ENCODE measurements around the gene AIP.
A peak's percentile ranks its signal among the peaks of the same experiment; 100 is the strongest.

AIP gene

DNA sequence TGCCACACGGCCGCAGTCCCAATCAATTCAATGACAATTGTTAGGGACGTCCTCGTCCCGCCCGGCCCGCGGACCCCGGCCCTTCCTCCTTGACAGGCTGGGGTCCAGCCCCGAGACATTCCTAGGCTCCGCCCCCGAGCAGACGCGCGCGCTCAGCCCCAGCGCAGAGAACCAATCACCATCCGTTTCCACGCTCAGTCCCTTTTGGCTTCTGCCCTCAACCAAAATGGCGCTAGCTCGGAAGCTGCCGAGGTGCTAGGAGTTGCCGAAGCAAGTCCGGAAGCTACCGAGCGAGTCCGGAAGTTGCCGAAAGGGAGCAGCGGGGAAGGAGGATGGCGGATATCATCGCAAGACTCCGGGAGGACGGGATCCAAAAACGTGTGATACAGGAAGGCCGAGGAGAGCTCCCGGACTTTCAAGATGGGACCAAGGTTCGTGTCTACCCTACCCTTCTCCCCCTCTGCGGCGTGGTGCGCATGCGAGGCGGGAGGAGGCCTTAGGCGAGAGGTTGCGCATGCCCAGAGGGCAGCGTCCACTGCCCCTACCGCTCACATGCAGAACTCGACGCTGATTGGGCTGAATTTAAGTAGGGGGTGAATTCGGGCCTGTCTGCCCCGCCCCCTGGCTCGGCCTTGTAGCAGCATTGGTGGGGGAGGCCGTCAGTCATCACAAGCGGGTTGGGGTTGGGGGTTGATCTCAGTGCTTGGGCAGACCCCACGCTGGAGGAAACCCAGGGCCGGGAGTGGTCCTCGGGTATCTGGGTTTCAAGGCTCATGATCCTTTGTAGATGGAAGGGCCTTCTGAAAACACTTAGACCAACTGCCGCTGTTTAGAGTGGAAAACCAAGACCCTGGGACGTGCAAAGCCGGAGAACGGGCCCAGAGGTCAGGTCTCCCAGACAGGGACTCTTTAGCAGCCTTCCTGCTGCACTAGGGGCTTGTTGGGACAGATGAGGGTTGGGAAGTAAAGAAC lies at the start of gene AIP:
AIP (plus strand) TSS at position 200 of the 972 bp plus-strand sequence; CDS start at position 333, 133 bp downstream.
- peak; percentile 97 for DNase-seq

GRCh38 chr11:67433536-67434394 lies 49.1 kb upstream of the AIP start:
- DNase-seq = no peak

DNA sequence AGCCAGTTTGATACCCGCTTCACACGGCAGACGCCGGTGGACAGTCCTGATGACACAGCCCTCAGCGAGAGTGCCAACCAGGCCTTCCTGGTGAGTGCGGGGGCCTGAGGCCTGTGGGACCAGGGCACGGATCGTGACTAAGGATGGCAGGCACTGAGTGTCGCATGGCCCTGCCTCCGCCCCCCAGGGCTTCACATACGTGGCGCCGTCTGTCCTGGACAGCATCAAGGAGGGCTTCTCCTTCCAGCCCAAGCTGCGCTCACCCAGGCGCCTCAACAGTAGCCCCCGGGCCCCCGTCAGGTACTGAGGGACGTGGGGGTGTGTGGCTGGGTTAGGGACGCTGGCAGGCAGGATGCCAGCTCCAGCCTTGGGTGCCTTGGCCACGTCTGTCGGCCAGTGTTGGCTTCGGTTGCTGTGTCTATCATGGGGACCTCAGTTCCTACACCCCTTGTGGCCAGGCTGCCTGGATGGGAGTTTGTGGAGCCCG lies 48.4 kb upstream of the AIP start:
- DNase-seq = no peak

- no peak for DNase-seq
Measured at GRCh38 chr11:67435031-67435726, 47.6 kb upstream of the AIP start.

- no peak for DNase-seq
Measured at GRCh38 chr11:67435727-67436458, 46.9 kb upstream of the AIP start.

GRCh38 chr11:67436459-67437081 lies 46.3 kb upstream of the AIP start:
- DNase-seq = peak; percentile 59

- peak; percentile 71 for DNase-seq
Measured at GRCh38 chr11:67437082-67437808, 45.6 kb upstream of the AIP start, which contains the start of gene PTPRCAP. PTPRCAP (minus strand) TSS chr11:67437682; CDS start chr11:67437619, 63 bp downstream.

DNA sequence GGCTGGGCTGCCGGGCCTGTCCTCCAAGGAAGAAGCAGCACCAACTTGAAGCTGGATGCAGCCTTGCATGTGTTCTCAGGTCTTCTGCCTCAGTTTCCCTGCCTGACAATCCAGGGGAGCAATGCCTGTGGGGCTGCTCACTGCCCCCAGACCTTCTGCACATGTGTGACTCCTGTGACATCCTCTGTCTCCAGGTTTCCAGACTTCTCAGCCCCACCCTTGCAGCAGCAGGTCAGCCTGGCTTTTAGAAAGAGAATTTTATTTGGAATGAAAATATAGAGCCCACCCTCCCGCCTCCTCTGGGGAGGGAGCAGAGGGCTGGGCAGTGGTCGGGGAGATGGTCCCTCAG lies 45.0 kb upstream of the AIP start:
- no peak for DNase-seq

- DNase-seq = peak; percentile 65
Measured at GRCh38 chr11:67438158-67438902, 44.5 kb upstream of the AIP start.

GRCh38 chr11:67439321-67440228 lies 43.3 kb upstream of the AIP start:
- no peak for DNase-seq

DNA sequence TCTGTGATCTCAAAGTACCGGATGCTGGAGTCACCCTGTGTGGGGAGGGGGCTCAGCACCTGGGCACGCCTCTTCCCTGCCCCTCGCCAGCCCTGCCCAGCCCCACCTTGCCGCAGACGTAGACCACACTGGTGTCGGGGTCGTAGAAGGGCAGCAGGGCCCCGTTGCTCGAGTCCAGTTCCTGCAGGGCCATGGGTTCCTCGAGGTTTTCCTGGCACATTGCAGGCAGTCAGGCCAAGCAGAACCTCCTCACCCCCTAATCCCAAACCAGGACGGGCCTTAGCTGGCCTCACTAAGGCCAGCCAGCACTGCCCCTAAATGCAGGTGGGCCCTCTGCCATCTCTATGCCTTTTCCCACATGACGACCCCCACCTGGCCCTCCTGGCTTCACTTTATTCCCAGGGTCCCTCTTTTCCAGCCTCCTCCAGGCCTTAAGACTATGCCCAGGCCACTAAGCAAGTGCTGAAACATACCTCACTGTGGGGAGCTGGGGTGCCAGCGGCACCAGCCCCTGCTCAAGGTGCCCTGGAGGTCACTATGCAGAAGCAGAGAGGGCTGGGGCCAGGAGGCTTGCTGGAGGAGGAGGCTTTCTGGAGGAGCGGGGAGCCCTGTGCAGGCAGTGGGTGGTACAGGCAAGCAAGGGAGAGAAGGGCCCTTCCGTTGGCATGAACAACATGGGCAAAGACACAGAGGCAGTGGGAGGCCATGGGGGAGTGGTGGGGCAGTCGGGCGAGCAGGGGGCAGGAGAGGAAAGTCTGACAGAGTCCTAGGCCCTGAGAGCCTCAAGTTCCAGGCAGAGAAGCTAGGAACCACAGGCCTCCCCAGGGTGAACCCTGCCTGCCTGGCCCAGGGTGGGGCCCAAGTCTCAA lies 42.4 kb upstream of the AIP start:
- DNase-seq = no peak

DNA sequence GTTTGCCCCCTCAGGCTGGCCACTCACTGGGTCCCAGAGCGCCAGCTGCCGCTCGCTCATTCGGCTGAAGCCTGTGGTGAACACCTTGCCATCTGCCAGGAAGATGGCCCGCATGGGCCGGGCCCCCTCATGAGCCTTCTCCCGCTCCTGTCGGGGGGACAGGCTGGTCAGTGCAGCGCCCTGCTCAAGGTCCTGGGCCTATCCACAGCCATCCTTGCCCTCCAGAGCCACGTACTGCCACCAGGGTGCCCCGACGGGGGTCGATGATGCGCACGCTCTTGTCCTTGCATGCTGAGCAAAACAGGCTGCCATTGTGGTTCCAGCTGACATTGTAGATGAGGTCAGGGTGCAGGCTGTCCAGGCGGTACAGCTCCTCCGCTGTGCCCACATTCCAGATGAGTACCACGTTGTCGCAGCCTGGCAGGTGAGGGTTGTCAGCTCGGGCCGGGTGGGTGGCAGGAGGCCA lies 41.7 kb upstream of the AIP start:
- DNase-seq = no peak

DNA sequence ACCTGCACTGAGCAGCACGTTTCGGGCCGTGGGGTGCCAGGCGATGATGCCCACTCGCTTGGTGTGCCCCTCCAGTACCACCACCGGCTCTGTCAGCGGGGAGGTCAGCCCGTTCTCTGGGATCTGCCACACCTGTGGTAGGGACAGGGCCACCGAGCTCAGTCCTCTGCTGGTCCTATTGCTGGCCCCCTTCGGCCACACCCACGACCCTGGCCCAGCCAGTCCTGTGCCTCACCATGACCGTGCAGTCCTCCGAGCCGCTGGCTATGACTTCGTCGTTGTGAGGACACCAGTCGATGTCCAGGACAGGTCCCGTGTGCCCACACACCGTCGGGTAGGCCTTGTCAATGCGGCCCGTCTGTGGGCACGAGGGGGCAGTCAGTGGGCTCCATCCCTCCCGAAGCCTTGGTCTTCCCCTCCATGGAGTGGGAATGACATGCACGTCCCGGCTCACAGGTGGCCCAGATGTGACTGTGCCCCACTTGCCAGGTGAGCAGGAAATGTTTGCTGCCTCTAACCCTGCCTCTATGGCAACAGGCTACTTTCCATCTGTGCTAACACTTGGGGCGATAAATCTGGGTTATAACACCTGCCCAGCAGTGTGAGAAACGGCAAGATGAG lies 41.0 kb upstream of the AIP start:
- DNase-seq = peak; percentile 29

GRCh38 chr11:67442504-67443404 lies 40.1 kb upstream of the AIP start:
- no peak for DNase-seq

DNA sequence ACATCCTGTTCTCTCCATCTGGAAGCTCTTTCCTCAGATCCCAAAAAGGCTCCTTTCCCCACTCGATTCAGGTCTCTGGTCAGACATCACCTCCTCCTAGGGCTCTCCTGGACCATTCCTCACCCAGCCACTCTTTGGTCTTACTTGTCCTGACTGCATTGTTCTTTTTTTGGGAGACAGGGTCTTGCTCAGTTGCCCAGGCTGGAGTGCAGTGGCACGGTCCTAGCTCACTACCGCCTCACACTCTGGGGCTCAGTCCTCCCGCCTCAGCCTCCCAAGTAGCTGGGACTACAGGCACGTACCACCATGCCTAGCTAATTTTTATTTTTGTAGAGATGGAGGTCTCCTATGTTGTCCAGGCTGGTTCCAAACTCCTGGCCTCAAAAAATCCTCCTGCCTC lies 37.3 kb upstream of the AIP start:
- DNase-seq = no peak

DNA sequence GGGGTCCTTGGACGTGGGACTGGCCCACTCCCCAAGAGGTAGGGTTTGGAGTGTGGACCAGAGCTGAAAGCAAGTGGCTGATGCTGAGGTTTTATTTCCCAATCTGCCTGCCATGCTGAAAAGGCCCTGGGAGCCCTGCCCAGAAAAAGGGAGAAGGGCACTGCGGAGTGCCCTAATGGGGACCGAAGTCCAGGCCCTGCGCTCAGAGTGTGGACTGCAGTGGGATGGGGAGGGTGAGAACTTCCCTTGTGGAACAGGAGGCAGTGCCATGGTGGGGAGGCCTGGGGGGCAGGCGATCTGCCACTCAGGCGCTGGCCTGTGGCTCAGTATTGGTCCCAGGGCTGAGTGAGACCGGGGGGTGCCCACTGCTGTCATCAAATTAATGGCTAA lies 34.6 kb upstream of the AIP start:
- DNase-seq = no peak

Measured in CD4-positive, alpha-beta T cell treated with Interferon gamma for 1 hour (primary cell).